Sigmoid colon (tissue), 7 donors: ENCODE results near the gene HPRT1. TPM values are rescaled to one million over a fixed set of nuclear protein-coding genes. Genes with fewer than 3 reads are reported as not detected.

Source experiments
- DNase-seq: peaks from one replicate; pipeline ENCODE4 v3.0.0-alpha.2; 2019
- H3K27ac ChIP-seq, 4 donors: fragments of 200-600 bp; sonication (generic); one replicate each; pipeline ENCODE4 v1.5.1; 2016 to 2019; ENCODE audit warnings: mild to moderate bottlenecking in 1 of 4
- H3K27me3 ChIP-seq, 3 donors: fragments of 200-600 bp; sonication (generic); one replicate each; pipeline ENCODE4 v1.5.1; 2019; ENCODE audit warnings: mild to moderate bottlenecking in 1 of 3
- H3K36me3 ChIP-seq, 4 donors: fragments of 200-600 bp; sonication (generic); one replicate each; pipeline ENCODE4 v1.5.1; 2016 to 2019
- H3K4me1 ChIP-seq, 4 donors: fragments of 200-600 bp; sonication (generic); one replicate each; pipeline ENCODE4 v1.5.1; 2017 to 2019
- H3K4me3 ChIP-seq, 4 donors: fragments of 200-600 bp; sonication (generic); one replicate each; pipeline ENCODE4 v1.5.1; 2017 to 2019; ENCODE audit warnings: mild to moderate bottlenecking in 2 of 4, moderate library complexity in 1 of 4
- H3K9me3 ChIP-seq, 4 donors: fragments of 200-600 bp in 3 of 4; sonication (generic) in 3 of 4; one replicate each; pipeline versions ENCODE4 v1.5.1 to v1.6.1; 2013 to 2019
- CTCF ChIP-seq, 4 experiments: fragments of 450-650 bp in 3 of 4; fragments of 200-600 bp in 1 of 4; IDR thresholded peaks; one replicate each; pipeline ENCODE4 v1.5.1; 2016 to 2019; ENCODE audit warnings: antibody characterized with exemption in 4 of 4, mild to moderate bottlenecking in 3 of 4, moderate library complexity in 2 of 4
- EP300 ChIP-seq, 4 donors: sonication (generic); formaldehyde crosslinking; IDR thresholded peaks; one replicate each; pipeline ENCODE4 v1.6.1; 2017; ENCODE audit warnings: antibody characterized with exemption in 4 of 4
- POLR2A ChIP-seq, 2 donors: fragments of 450-650 bp; IDR thresholded peaks; one replicate each; pipeline ENCODE4 v1.6.1; 2016; ENCODE audit warnings: antibody characterized with exemption in 2 of 2, mild to moderate bottlenecking in 2 of 2, moderate library complexity in 2 of 2
- POLR2AphosphoS5 ChIP-seq, 4 donors: sonication (generic); formaldehyde crosslinking; IDR thresholded peaks; one replicate each; pipeline ENCODE4 v1.6.1; 2017; ENCODE audit warnings: antibody characterized with exemption in 4 of 4
- WGBS, 2 donors: extraction: QIAGEN DNeasy Blood & Tissue Kit; methylation state at CpG; one replicate each; pipeline ENCODE4 v1.1.7; 2013; 5-methylcytosine and 5-hydroxymethylcytosine counted together
- intact Hi-C: fragments of 100-400 bp; cut with DNase I; formaldehyde crosslinking; loops from one replicate; pipeline ENCODE4 v1.15.1; 2023
- polyA plus RNA-seq, 3 donors: library from polyadenylated mRNA; stranded (reverse); fragments of 200-250 nt; gene quantifications; one replicate each; pipeline ENCODE4 v1.2.3, GENCODE V29; 2013
- total RNA-seq, 4 donors: library from RNA; depleted of rRNA; stranded (reverse); fragments of >200 nt; gene quantifications; one replicate each; pipeline ENCODE4 v1.1.0, GENCODE V29; 2016
- donor health status: healthy with polysubstance abuse.
- donor health status: Bipolar disorder and iron deficiency.
- donor health status: healthy.

Gene HPRT1, protein sequence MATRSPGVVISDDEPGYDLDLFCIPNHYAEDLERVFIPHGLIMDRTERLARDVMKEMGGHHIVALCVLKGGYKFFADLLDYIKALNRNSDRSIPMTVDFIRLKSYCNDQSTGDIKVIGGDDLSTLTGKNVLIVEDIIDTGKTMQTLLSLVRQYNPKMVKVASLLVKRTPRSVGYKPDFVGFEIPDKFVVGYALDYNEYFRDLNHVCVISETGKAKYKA
- total RNA-seq (10 to 100 TPM in 3 of 4 donors, 1 to 10 TPM in 1; 7.8 to 15.0 (median 12.2) TPM), polyA plus RNA-seq (10 to 100 TPM; 31.2 to 46.0 (median 40.6) TPM)

DNA sequence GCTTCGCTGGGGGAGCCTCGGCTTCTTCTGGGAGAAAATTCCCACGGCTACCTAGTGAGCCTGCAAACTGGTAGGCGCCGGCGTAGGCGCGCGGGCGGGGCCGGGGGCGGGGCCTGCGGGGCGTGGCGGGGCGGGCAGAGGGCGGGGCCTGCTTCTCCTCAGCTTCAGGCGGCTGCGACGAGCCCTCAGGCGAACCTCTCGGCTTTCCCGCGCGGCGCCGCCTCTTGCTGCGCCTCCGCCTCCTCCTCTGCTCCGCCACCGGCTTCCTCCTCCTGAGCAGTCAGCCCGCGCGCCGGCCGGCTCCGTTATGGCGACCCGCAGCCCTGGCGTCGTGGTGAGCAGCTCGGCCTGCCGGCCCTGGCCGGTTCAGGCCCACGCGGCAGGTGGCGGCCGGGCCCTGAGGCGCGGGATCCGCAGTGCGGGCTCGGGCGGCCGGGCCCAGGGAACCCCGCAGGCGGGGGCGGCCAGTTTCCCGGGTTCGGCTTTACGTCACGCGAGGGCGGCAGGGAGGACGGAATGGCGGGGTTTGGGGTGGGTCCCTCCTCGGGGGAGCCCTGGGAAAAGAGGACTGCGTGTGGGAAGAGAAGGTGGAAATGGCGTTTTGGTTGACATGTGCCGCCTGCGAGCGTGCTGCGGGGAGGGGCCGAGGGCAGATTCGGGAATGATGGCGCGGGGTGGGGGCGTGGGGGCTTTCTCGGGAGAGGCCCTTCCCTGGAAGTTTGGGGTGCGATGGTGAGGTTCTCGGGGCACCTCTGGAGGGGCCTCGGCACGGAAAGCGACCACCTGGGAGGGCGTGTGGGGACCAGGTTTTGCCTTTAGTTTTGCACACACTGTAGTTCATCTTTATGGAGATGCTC lies at the start of gene HPRT1:
HPRT1 (plus strand) TSS at position 161 of the 857 bp plus-strand sequence; CDS start at position 308, 147 bp downstream.
- no peaks in the 10 kb centered on the region for H3K4me1 ChIP-seq
- DNase-seq = peak; percentile 87
- WGBS, 2 donors = 1% methylated on average over 85 of the region's 85 CpGs
- H3K4me3 ChIP-seq = peak within 1 kb of the TSS; percentile 41 to 71 (median 64)
- H3K27me3 ChIP-seq = no peaks in the 10 kb centered on the region
- H3K9me3 ChIP-seq = no peaks in the 10 kb centered on the region
- H3K36me3 ChIP-seq = no peaks in the 10 kb centered on the region
- H3K27ac ChIP-seq = peak within 1 kb of the TSS; percentile 78 to 88 (median 84)
- intact Hi-C loops = no loop called here
- TF ChIP-seq POLR2AphosphoS5 (IDR thresholded peaks at IDR 0.05) = peak in 3 of 4 donors; percentile 55 to 75 (median 72)
- TF ChIP-seq CTCF (IDR thresholded peaks at IDR 0.05) = no peak

- intact Hi-C loops = no loop called here
- Histone ChIP-seq H3K27me3 (no peaks in the 10 kb centered on the region), H3K4me1 (no peaks in the 10 kb centered on the region), H3K27ac (no peak overlapping the region), H3K36me3 (peaks cover 0 to 25% (median 3%) of the 10 kb centered on the region in 4 donors), H3K9me3 (no peaks in the 10 kb centered on the region), H3K4me3 (no peak overlapping the region)
- DNase-seq = no peak
- 20 to 65% methylated on average over 5 of the region's 5 CpGs for WGBS, 2 donors
- TF ChIP-seq POLR2AphosphoS5 (IDR thresholded peaks at IDR 0.05) (no peak), CTCF (IDR thresholded peaks at IDR 0.05) (no peak), EP300 (IDR thresholded peaks at IDR 0.05) (no peak), POLR2A (IDR thresholded peaks at IDR 0.05) (no peak)
Observed at GRCh38 chrX:134416087-134416486, 43.9 kb upstream of the HPRT1 start.

- Histone ChIP-seq H3K4me3 (no peak overlapping the region), H3K27me3 (peaks cover 0 to 4% (median 0%) of the 10 kb centered on the region in 3 donors), H3K4me1 (no peaks in the 10 kb centered on the region), H3K36me3 (peaks cover 0 to 24% (median 3%) of the 10 kb centered on the region in 4 donors), H3K27ac (no peak overlapping the region), H3K9me3 (no peaks in the 10 kb centered on the region)
- TF ChIP-seq CTCF (IDR thresholded peaks at IDR 0.05) (no peak), EP300 (IDR thresholded peaks at IDR 0.05) (no peak), POLR2AphosphoS5 (IDR thresholded peaks at IDR 0.05) (no peak), POLR2A (IDR thresholded peaks at IDR 0.05) (no peak)
- intact Hi-C loops = no loop called here
- no peak for DNase-seq
- 40 to 74% methylated on average over 8 of the region's 8 CpGs for WGBS, 2 donors
Observed at GRCh38 chrX:134418317-134419113, 41.5 kb upstream of the HPRT1 start.

DNA sequence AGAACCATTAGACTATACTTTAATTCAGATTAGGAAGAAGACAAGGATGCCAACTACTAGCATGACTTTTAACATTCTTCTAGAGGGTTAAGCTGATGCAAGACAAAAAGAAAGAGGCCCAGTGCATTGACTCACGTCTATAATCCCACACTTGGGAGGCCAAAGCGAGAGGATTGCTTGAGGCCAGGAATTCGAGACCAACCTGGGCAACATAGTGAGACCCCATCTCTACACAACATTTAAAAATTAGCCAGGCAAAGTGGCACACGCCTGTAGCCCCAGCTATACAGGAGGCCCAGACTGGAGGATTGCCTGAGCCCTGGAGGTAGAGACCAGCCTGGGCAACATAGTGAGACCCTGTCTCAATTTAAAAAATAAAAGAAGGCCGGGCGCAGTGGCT lies 40.2 kb upstream of the HPRT1 start:
- no peak for TF ChIP-seq POLR2A (IDR thresholded peaks at IDR 0.05)
- 96% methylated on average over 6 of the region's 6 CpGs for WGBS, 2 donors
- peaks cover 0 to 19% (median 3%) of the 10 kb centered on the region in 4 donors for H3K36me3 ChIP-seq
- no peak overlapping the region for H3K27ac ChIP-seq
- no peaks in the 10 kb centered on the region for H3K9me3 ChIP-seq
- no peak for DNase-seq
- no peak overlapping the region for H3K4me3 ChIP-seq
- intact Hi-C loops = no loop called here
- H3K27me3 ChIP-seq = peaks cover 0 to 4% (median 0%) of the 10 kb centered on the region in 3 donors
- H3K4me1 ChIP-seq = no peaks in the 10 kb centered on the region
